NB4 (cell line): ENCODE data around the gene GNAI1.
A peak's percentile ranks its signal among the peaks of the same experiment; 100 is the strongest.

Source experiments
- DNase-seq: peaks from one replicate; pipeline ENCODE4 v3.0.0; 2010; ENCODE audit warnings: low read depth
- H3K4me3 ChIP-seq: one replicate; pipeline ENCODE4 v1.5.1; 2011; ENCODE audit warnings: mild to moderate bottlenecking, low read depth, low read length, moderate library complexity
- CTCF ChIP-seq: IDR thresholded peaks from one replicate; pipeline ENCODE4 v1.5.1; 2012; ENCODE audit warnings: low read depth, low read length
- MAX ChIP-seq: IDR thresholded peaks from 2 replicates; pipeline ENCODE4 v1.6.1; 2011; ENCODE audit warnings: low read depth, low read length
- MYC ChIP-seq: IDR thresholded peaks from 2 replicates; pipeline ENCODE4 v1.6.1; 2011; ENCODE audit warnings: low read depth, low read length
- POLR2A ChIP-seq: IDR thresholded peaks from 2 replicates; pipeline ENCODE4 v1.6.1; 2011; ENCODE audit warnings: mild to moderate bottlenecking; ENCODE audit not compliant: insufficient read length; ENCODE audit errors: extremely low read depth

The GNAI1 gene

GRCh38 chr7:80107278-80107677 lies 27.4 kb upstream of the GNAI1 start:
- no peak for TF ChIP-seq POLR2A
- TF ChIP-seq MYC = no peak
- TF ChIP-seq MAX = no peak
- no peak for TF ChIP-seq CTCF
- H3K4me3 ChIP-seq = no peak overlapping the region
- DNase-seq = no peak

- DNase-seq = no peak
- no peak for TF ChIP-seq MYC
- TF ChIP-seq MAX = no peak
- TF ChIP-seq CTCF = no peak
- no peak for TF ChIP-seq POLR2A
- H3K4me3 ChIP-seq = no peak overlapping the region
Observed at GRCh38 chr7:80110376-80110775, 24.3 kb upstream of the GNAI1 start.

DNA sequence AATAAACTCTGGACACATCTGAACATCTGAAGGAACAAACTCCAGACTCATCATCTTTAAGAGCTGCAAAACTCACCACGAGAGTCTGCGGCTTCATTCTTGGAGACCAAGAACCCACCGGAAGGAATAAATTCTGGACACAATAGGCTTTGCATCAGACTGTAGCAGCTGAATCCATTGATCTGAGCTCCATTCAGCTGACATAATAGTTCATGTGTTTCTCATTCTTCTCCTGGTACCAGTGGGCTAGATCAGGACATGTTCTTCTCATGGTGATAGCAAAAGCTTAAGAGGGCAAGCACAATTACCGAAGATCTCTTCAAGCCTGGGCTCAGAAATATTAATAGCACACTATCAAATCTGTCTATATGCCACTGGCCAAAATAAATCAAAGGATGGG lies 20.5 kb upstream of the GNAI1 start:
- no peak for DNase-seq
- H3K4me3 ChIP-seq = no peak overlapping the region
- TF ChIP-seq MAX = no peak
- no peak for TF ChIP-seq CTCF

- TF ChIP-seq POLR2A (no peak), CTCF (no peak), MAX (no peak), MYC (no peak)
- peak; percentile 35 for DNase-seq
- no peak overlapping the region for H3K4me3 ChIP-seq
Observed at GRCh38 chr7:80124526-80125264, 9.9 kb upstream of the GNAI1 start.

- H3K4me3 ChIP-seq = no peak overlapping the region
- DNase-seq = no peak
- no peak for TF ChIP-seq CTCF
- TF ChIP-seq MAX = no peak
- TF ChIP-seq POLR2A = no peak
- no peak for TF ChIP-seq MYC
Observed at GRCh38 chr7:80127412-80128160, 7.0 kb upstream of the GNAI1 start.
